IMR-90 (cell line): Measurements from ENCODE around the gene DUS3L. TPM values are rescaled to one million over a fixed set of nuclear protein-coding genes. Genes with fewer than 3 reads are reported as not detected.

Experiments used
- ATAC-seq: fragments of 200-7000 bp; cut with Tn5 transposase; 2 replicates; pipeline ENCODE4 v1.9.1; 2020; ENCODE audit warnings: low read depth, mild to moderate bottlenecking, moderate library complexity
- BruUV-seq: library from RNA; stranded (reverse); fragments of 400-500 nt; replicated peaks from 2 replicates; lab custom pipeline; 2021; lab: Mats Ljungman, UMichigan
- CTCF ChIA-PET: fragments of 300-600 bp; formaldehyde crosslinking; extraction: SDS; loops from one replicate; lab custom pipeline; 2021; ENCODE audit warnings: antibody characterized with exemption; lab: Yijun Ruan, JAX
- POLR2A ChIA-PET: fragments of 300-600 bp; sonication (Branson Sonifier 250); formaldehyde crosslinking; loops from one replicate; lab custom pipeline; 2022; ENCODE audit warnings: antibody characterized with exemption; ENCODE audit not compliant: unreplicated experiment; lab: Charles Lee
- DNase-seq: peaks from one replicate; pipeline ENCODE4 v3.0.0; 2013
- H2AFZ ChIP-seq: replicated peaks from 2 replicates; pipeline ENCODE3; 2013; ENCODE audit warnings: low read length, mild to moderate bottlenecking; ENCODE audit not compliant: poor library complexity
- H2AK5ac ChIP-seq: 2 replicates; pipeline ENCODE4 v1.6.1; 2013; ENCODE audit warnings: low read depth, low read length, inconsistent platforms
- H2AK9ac ChIP-seq: replicated peaks from 2 replicates; pipeline ENCODE3; 2013; ENCODE audit warnings: mild to moderate bottlenecking, low read depth, low read length, moderate library complexity; ENCODE audit not compliant: poor library complexity
- H2BK120ac ChIP-seq: 2 replicates; pipeline ENCODE4 v1.6.1; 2013; ENCODE audit warnings: low read depth, low read length, inconsistent platforms
- H2BK15ac ChIP-seq: 3 replicates; pipeline ENCODE4 v1.6.1; 2013; ENCODE audit warnings: low read depth, low read length, inconsistent platforms
- H2BK20ac ChIP-seq: 2 replicates; pipeline ENCODE4 v1.6.1; 2013; ENCODE audit warnings: low read depth, mild to moderate bottlenecking, inconsistent platforms, low read length, moderate library complexity
- H2BK5ac ChIP-seq: 2 replicates; pipeline ENCODE4 v1.6.1; 2013; ENCODE audit warnings: mild to moderate bottlenecking, low read depth, low read length, inconsistent platforms; ENCODE audit not compliant: poor library complexity, severe bottlenecking
- H3K14ac ChIP-seq: replicated peaks from 2 replicates; pipeline ENCODE4 v1.6.1; 2013; ENCODE audit warnings: low read depth, low read length, inconsistent platforms
- H3K18ac ChIP-seq: 2 replicates; pipeline ENCODE4 v1.6.1; 2013; ENCODE audit warnings: low read depth, low read length, control low read depth
- H3K23ac ChIP-seq: 2 replicates; pipeline ENCODE4 v1.6.1; 2013; ENCODE audit warnings: low read depth, low read length, inconsistent platforms
- H3K27ac ChIP-seq: 2 replicates; pipeline ENCODE4 v1.5.1; 2013; ENCODE audit warnings: mild to moderate bottlenecking, control low read depth, low read length; ENCODE audit not compliant: insufficient read depth
- H3K27me3 ChIP-seq: 2 replicates; pipeline ENCODE4 v1.6.1; 2013; ENCODE audit warnings: low read length; ENCODE audit not compliant: control insufficient read depth, insufficient read depth
- H3K36me3 ChIP-seq: 2 replicates; pipeline ENCODE4 v1.6.1; 2013; ENCODE audit warnings: low read length, mixed read lengths; ENCODE audit not compliant: control insufficient read depth, insufficient read depth
- H3K4ac ChIP-seq: 2 replicates; pipeline ENCODE4 v1.6.1; 2013; ENCODE audit warnings: low read depth, low read length, inconsistent platforms
- H3K4me1 ChIP-seq: 2 replicates; pipeline ENCODE4 v1.6.1; 2013; ENCODE audit warnings: low read length, mixed read lengths; ENCODE audit not compliant: control insufficient read depth, insufficient read depth
- H3K4me2 ChIP-seq: 2 replicates; pipeline ENCODE4 v1.6.1; 2013; ENCODE audit warnings: low read depth, mild to moderate bottlenecking, control low read depth, low read length, moderate library complexity
- H3K4me3 ChIP-seq: 2 replicates; pipeline ENCODE4 v1.5.1; 2013; ENCODE audit warnings: low read depth, mild to moderate bottlenecking, control low read depth, low read length, moderate library complexity; ENCODE audit not compliant: insufficient read depth
- H3K56ac ChIP-seq: 2 replicates; pipeline ENCODE4 v1.6.1; 2013; ENCODE audit warnings: low read length, inconsistent platforms; ENCODE audit not compliant: insufficient read depth; ENCODE audit errors: extremely low read depth
- H3K79me1 ChIP-seq, 2 experiments: 2 replicates each; pipeline ENCODE4 v1.6.1; 2013; ENCODE audit warnings: low read length in 2 of 2, inconsistent platforms in 1 of 2, low read depth in 1 of 2
- H3K9ac ChIP-seq: 2 replicates; pipeline ENCODE4 v1.6.1; 2013; ENCODE audit warnings: low read depth, low read length, control low read depth
- H3K9me1 ChIP-seq: 2 replicates; pipeline ENCODE4 v1.6.1; 2013; ENCODE audit warnings: low read length, inconsistent platforms; ENCODE audit not compliant: insufficient read depth
- H3K9me3 ChIP-seq: 2 replicates; pipeline ENCODE4 v1.6.1; 2013; ENCODE audit warnings: low read length; ENCODE audit not compliant: control insufficient read depth, insufficient read depth
- H4K20me1 ChIP-seq: 2 replicates; pipeline ENCODE4 v1.6.1; 2013; ENCODE audit warnings: low read length, inconsistent platforms; ENCODE audit not compliant: insufficient read depth
- H4K5ac ChIP-seq: 2 replicates; pipeline ENCODE4 v1.6.1; 2013; ENCODE audit warnings: mild to moderate bottlenecking, low read depth, low read length, control low read depth
- H4K8ac ChIP-seq, 2 experiments: 2 replicates each; pipeline ENCODE4 v1.6.1; 2013; ENCODE audit warnings: low read depth in 2 of 2, low read length in 2 of 2, control low read depth in 1 of 2, inconsistent platforms in 1 of 2
- H4K91ac ChIP-seq: 2 replicates; pipeline ENCODE4 v1.6.1; 2013; ENCODE audit warnings: low read depth, low read length, inconsistent platforms; ENCODE audit not compliant: insufficient read depth
- POLR2A ChIP-seq: IDR thresholded peaks from 2 replicates; pipeline ENCODE4 v1.6.1; 2012; ENCODE audit warnings: mild to moderate bottlenecking, low read depth, low read length
- WGBS, 2 experiments: methylation state at CpG; one replicate each; pipeline versions ENCODE4 v1.1.5 to v1.1.7; 2013; ENCODE audit warnings: missing lambda C conversion rate in 2 of 2; ENCODE audit not compliant: insufficient read length in 1 of 2; ENCODE audit errors: extremely low coverage in 2 of 2; 5-methylcytosine and 5-hydroxymethylcytosine counted together
- dilution Hi-C: fragments of 300-500 bp; cut with HindIII; formaldehyde crosslinking; loops from one replicate; pipeline ENCODE4 v1.14.3; 2018; ENCODE audit warnings: low sequenced_read_pairs; ENCODE audit not compliant: unreplicated experiment
- in situ Hi-C: fragments of 300-500 bp; cut with MboI; formaldehyde crosslinking; loops from 3 replicates; pipeline ENCODE4 v1.14.3; 2019; ENCODE audit warnings: low sequenced_read_pairs, inconsistent platforms, mixed read lengths
- intact Hi-C: fragments of 100-400 bp; cut with micrococcal nuclease; formaldehyde crosslinking; loops from 2 replicates; pipeline ENCODE4 v1.10.0; 2022
- polyA plus RNA-seq, 3 experiments: library from polyadenylated mRNA; depleted of rRNA; stranded (reverse); fragments of >200 nt; gene quantifications; 2 replicates each; pipeline ENCODE4 v1.2.3, GENCODE V29; 2012; ENCODE audit warnings: low replicate concordance in 1 of 3
- total RNA-seq: library from RNA; depleted of rRNA; stranded (reverse); fragments of >200 nt; gene quantifications from 2 replicates; pipeline ENCODE4 v1.2.3, GENCODE V29; 2012

DUS3L gene
- total and polyA plus RNA-seq, 2 of the 4 experiments (the other 2 are of a cell fraction), result 12.4 to 21.3 TPM

DNA sequence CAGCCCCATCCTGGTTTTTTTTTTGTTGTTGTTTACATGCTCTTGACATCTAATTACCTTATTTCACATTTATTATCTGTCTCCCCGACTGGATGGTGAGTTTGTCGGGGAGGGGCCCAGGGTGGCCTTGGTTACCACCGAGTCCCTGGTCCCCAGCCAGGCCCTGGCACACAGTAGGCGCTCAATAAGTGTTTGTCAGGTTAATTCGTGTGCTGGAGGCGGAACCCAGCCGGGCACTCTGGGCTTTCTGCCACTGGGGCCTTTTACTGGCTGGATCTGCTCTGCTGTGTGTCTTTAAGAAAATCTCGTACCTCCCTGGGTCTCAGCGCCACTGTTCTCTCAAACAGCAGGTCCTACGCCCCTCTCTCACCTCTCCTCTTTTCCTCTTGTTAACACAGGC lies 18.5 kb upstream of the DUS3L start:
- no peak overlapping the region for H3K14ac ChIP-seq
- H3K4me2 ChIP-seq, result no peak overlapping the region
- no TSS peak for BruUV-seq
- no peak overlapping the region for H3K18ac ChIP-seq
- no peak overlapping the region for H2AK9ac ChIP-seq
- no peak overlapping the region for H3K23ac ChIP-seq
- CTCF ChIA-PET, result no interaction called here
- intact Hi-C loops (loop anchor here (10.0 kb wide), 1 partner anchor 155 kb away; no protein-coding TSS in a partner anchor), in situ Hi-C loops (loop anchor here (10.0 kb wide), 1 partner anchor 215 kb away; no protein-coding TSS in a partner anchor), dilution Hi-C loops (no loop called here)
- H3K4me1 ChIP-seq, result no peaks in the 10 kb centered on the region
- H2BK15ac ChIP-seq, result no peak overlapping the region
- no peak overlapping the region for H2BK20ac ChIP-seq
- no peaks in the 10 kb centered on the region for H3K9me3 ChIP-seq
- DNase-seq (no peak), ATAC-seq (no peak)
- no peak overlapping the region for H2BK120ac ChIP-seq
- TF ChIP-seq POLR2A, result no peak
- no peaks in the 10 kb centered on the region for H3K36me3 ChIP-seq
- H4K91ac ChIP-seq, result no peak overlapping the region
- H4K20me1 ChIP-seq, result no peaks in the 10 kb centered on the region
- no peak overlapping the region for H3K56ac ChIP-seq
- H3K27me3 ChIP-seq, result peaks cover 19% of the 10 kb centered on the region
- H4K8ac ChIP-seq, result no peak overlapping the region
- no peak overlapping the region for H2BK5ac ChIP-seq
- H2AK5ac ChIP-seq, result no peak overlapping the region
- H3K79me1 ChIP-seq, result no peaks in the 10 kb centered on the region
- 41% methylated on average over 2 of the region's 10 CpGs; no CpG with 5 or more reads in 1 of the 2 experiments for WGBS, 2 experiments
- H3K4ac ChIP-seq, result no peak overlapping the region
- H3K27ac ChIP-seq, result no peak overlapping the region
- H3K4me3 ChIP-seq, result no peak overlapping the region
- POLR2A ChIA-PET, result no interaction called here
- H3K9me1 ChIP-seq, result no peaks in the 10 kb centered on the region
- H2AFZ ChIP-seq, result no peak overlapping the region
- no peak overlapping the region for H4K5ac ChIP-seq
- no peak overlapping the region for H3K9ac ChIP-seq
